ENCODE results near the gene SNAPC2.

GRCh38 chr19:7918615-7919421 lies 1.3 kb upstream of the SNAPC2 start:
- no peak for TF ChIP-seq CTCF (IDR thresholded peaks at IDR 0.05)
- no peak for TF ChIP-seq POLR2A (IDR thresholded peaks at IDR 0.05)

All from upper lobe of left lung (tissue), 4 donors.